ENCODE results near the gene MINAR1.

DNA sequence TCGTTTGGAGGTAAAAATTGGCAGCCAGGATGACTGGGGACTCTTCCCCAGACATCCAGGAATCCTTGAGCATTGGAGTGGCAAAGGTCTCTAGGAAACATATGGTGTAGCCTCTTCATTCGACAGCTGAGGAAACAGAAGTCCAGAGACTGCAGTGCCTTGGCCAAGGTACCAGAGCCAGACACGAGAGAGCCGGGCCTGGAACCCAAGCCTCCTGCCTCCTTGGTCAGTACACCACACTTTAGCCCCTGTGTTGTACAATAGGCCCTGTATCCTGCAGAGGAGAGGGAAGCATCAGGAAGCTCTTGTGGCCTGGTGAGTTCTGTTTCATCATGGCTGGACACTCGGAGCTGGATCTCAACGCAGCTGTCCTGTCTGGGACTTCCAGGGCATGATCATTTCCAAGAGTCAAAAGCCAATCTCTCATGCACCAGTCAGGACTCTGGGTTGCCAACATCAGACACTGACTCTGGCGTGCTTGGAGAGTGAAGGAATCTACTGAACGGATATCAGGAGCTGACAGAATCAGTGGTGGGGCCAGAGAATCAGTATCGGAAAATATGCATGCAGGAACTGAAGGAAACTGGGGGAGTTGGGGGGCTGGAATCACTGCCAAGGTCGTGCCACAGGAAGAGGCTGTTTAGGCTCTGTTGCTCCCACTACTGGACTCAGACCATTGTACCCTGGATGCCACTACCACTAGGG, 6.4 kb upstream of the MINAR1 start:
- TF ChIP-seq CTCF (conservative IDR thresholded peaks at IDR 0.05; ENCODE audit: low read depth, low read length) (no peak), EZH2phosphoT487 (IDR thresholded peaks at IDR 0.05; ENCODE audit: borderline replicate concordance, low read length) (no peak)

Data from PC-3 (cell line).